Neural crest cell (in vitro differentiated cells): ENCODE measurements around the gene MECP2. TPM values are rescaled to one million over a fixed set of nuclear protein-coding genes. Genes with fewer than 3 reads are reported as not detected.

Experiments
- DNase-seq: peaks from one replicate; pipeline ENCODE4 v3.0.0; 2021; ENCODE audit warnings: low read depth, mixed read lengths, low spot score
- H3K27ac Mint-ChIP-seq: one replicate; pipeline ENCODE4 v1.8.0; 2021; ENCODE audit warnings: mild to moderate bottlenecking, mixed read lengths; ENCODE audit not compliant: unreplicated experiment
- H3K27me3 Mint-ChIP-seq: 2 replicates; pipeline ENCODE4 v1.8.0; 2021; ENCODE audit warnings: low read depth, mild to moderate bottlenecking, mixed read lengths
- H3K36me3 Mint-ChIP-seq: 2 replicates; pipeline ENCODE4 v1.8.0; 2021; ENCODE audit warnings: low read depth, mild to moderate bottlenecking, mixed read lengths
- H3K4me1 Mint-ChIP-seq: 2 replicates; pipeline ENCODE4 v1.8.0; 2021; ENCODE audit warnings: mixed read lengths
- H3K4me3 Mint-ChIP-seq: one replicate; pipeline ENCODE4 v1.8.0; 2021; ENCODE audit warnings: mild to moderate bottlenecking, mixed read lengths
- H3K9me3 Mint-ChIP-seq: 2 replicates; pipeline ENCODE4 v1.8.0; 2021; ENCODE audit warnings: mixed read lengths
- CTCF ChIP-seq: fragments of 200-600 bp; sonication (generic); conservative IDR thresholded peaks from 2 replicates; pipeline ENCODE4 v1.5.0; 2021; ENCODE audit warnings: antibody characterized with exemption, mild to moderate bottlenecking
- total RNA-seq: library from RNA; stranded (reverse); gene quantifications from 2 replicates; pipeline ENCODE4 v1.2.1, GENCODE V29; 2021

Gene MECP2
- total RNA-seq, 1 donor from 2014 or later, result 49.1 TPM

GRCh38 chrX:154090731-154091130 lies 6.8 kb downstream of the MECP2 start:
- Mint-ChIP-seq H3K4me1 (peaks cover 40% of the 10 kb centered on the region), H3K36me3 (peaks cover 5% of the 10 kb centered on the region), H3K27me3 (no peaks in the 10 kb centered on the region), H3K4me3 (peak overlapping the region; percentile 72), H3K27ac (peak overlapping the region; percentile 9), H3K9me3 (no peaks in the 10 kb centered on the region)
- DNase-seq, result no peak
- TF ChIP-seq CTCF, result no peak

GRCh38 chrX:154084449-154085300 lies 12.8 kb downstream of the MECP2 start:
- H3K9me3 Mint-ChIP-seq, result peaks cover 3% of the 10 kb centered on the region
- H3K27ac Mint-ChIP-seq, result no peak overlapping the region
- no peak for TF ChIP-seq CTCF
- DNase-seq, result no peak
- H3K27me3 Mint-ChIP-seq, result no peaks in the 10 kb centered on the region
- peaks cover 8% of the 10 kb centered on the region for H3K4me1 Mint-ChIP-seq
- H3K4me3 Mint-ChIP-seq, result no peak overlapping the region
- H3K36me3 Mint-ChIP-seq, result peaks cover 11% of the 10 kb centered on the region

DNA sequence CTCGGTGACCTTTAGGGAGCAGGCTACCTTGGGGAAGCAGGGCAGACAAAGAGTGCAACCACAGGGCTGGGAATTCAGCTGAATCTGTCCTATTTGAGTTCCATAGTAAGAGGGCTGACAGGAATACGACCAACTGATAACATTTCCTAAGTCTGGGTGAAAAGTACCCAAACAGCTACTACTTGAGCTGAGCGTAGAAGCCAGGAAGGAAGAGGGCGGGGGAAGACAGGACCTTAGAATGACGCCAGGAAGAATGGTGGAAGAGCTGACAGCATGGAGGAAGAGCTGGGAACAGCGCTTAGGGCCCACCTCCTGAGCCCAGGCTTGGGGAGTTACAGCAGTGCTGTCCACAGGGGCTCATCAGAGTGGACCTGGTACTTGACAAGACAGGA lies 14.4 kb downstream of the MECP2 start:
- DNase-seq, result no peak
- Mint-ChIP-seq H3K4me1 (peaks cover 8% of the 10 kb centered on the region), H3K9me3 (peaks cover 3% of the 10 kb centered on the region), H3K4me3 (no peak overlapping the region), H3K36me3 (peaks cover 11% of the 10 kb centered on the region), H3K27ac (no peak overlapping the region), H3K27me3 (no peaks in the 10 kb centered on the region)
- TF ChIP-seq CTCF, result no peak

DNA sequence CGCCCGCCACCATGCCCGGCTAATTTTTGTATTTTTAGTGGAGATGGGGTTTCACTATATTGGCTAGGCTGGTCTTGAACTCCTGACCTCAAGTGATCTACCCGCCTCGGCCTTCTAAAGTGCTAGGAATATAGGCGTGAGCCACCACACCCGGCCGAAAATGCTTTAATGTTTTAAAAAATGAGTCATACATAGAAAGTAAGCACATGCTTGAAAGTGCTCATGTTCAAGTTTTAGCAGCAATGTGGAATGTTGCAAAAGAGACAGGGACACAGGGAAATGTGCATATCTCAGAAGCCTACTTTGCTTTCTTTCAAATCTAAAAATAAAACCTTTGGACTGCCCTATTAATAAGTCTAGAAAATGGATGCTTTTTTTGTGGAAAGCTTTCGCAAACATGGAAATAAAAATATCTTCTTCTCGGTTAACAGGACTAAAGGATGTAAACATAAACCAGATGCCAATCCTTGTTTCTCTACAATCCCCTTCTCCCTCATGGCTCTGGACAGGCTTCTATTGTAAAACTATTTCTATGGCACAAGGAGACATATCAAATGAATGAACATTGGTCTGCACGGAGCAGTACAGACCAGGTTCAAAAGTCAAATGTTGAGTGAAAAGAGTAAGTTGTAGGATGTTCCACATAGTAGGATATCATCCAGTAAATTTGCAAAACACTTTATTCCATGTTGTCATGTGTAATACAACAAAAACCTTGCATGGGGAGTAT lies 15.0 kb downstream of the MECP2 start:
- peaks cover 3% of the 10 kb centered on the region for H3K9me3 Mint-ChIP-seq
- H3K36me3 Mint-ChIP-seq, result peaks cover 9% of the 10 kb centered on the region
- no peak overlapping the region for H3K4me3 Mint-ChIP-seq
- no peaks in the 10 kb centered on the region for H3K27me3 Mint-ChIP-seq
- TF ChIP-seq CTCF, result no peak
- H3K4me1 Mint-ChIP-seq, result peaks cover 8% of the 10 kb centered on the region
- no peak for DNase-seq
- no peak overlapping the region for H3K27ac Mint-ChIP-seq

- no peak overlapping the region for H3K4me3 Mint-ChIP-seq
- H3K9me3 Mint-ChIP-seq, result peaks cover 2% of the 10 kb centered on the region
- TF ChIP-seq CTCF, result no peak
- H3K36me3 Mint-ChIP-seq, result peaks cover 11% of the 10 kb centered on the region
- no peaks in the 10 kb centered on the region for H3K4me1 Mint-ChIP-seq
- DNase-seq, result no peak
- H3K27me3 Mint-ChIP-seq, result no peaks in the 10 kb centered on the region
- no peak overlapping the region for H3K27ac Mint-ChIP-seq
Measured at GRCh38 chrX:154077101-154077500, 20.4 kb downstream of the MECP2 start.
